Activated CD4-positive, CD25-positive, alpha-beta regulatory T cell treated with anti-CD3 and anti-CD28 coated beads, Interleukin-2, amount 50 U/mL, for 24 hours (primary cell): Measurements from ENCODE around the gene OSCP1.

Source experiments
- ATAC-seq, 2 donors: fragments of 150-1000 bp; cut with Tn5 transposase; one replicate each; pipeline ENCODE4 v1.10.0; 2021; ENCODE audit warnings: mild to moderate bottlenecking in 1 of 2, moderate library complexity in 1 of 2

Gene OSCP1

DNA sequence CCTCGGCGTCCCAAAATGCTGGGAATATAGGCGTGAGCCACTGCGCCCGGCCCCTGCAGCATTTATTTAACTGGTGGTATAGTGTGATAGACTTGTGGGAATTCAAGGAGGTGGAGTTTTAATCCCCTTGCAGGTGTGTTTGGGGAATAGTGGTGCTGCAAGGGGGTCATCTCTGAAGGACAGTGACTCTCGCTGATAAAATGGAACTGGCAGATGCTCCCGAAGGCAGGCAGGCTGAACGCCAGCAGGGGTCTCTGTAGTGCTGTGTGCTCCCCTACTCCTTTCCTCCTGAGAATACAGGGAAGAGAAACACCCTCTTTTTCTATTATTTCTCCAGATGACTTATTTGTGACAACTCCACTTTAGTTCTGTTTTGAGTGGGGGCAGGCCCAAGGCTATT is 4.0 kb downstream of the OSCP1 start:
- no peak for ATAC-seq

DNA sequence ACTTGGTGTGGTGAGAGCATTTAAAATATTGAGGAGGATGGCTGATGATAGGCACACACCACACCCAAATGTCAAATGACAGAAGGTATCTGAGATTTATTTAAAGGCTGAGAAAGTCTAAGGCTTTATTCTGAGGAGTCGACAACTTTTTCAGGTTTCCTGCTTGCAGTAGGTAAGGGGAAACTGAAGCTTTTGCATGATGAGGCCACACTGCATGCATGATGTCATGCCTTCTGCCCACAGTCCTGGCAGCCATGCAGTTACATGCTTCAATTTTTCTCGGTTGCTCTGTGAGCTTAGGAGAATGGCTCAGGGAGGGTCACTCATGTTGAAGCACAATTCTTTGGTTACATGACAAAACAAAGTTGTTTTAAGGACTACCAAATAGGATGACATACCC is 7.0 kb downstream of the OSCP1 start:
- ATAC-seq, result no peak

DNA sequence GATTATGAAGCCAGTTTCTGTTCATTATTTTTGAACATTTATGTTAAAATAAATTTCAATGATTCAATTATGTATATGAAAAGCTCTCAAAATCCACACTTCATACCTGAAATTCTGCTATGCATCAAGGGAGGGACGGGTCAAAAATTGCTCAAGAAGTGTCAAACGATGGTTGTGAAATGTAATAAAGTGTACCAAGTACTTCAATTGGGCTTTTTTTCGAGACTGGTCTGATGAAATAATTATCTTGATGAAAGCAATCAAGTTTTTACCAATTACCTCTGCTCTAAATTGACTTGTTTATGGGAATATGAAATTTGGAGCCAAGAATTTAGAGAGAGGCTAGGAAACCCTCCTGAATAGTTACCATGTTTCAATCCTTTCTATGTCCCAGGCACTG is 7.9 kb downstream of the OSCP1 start:
- no peak for ATAC-seq

DNA sequence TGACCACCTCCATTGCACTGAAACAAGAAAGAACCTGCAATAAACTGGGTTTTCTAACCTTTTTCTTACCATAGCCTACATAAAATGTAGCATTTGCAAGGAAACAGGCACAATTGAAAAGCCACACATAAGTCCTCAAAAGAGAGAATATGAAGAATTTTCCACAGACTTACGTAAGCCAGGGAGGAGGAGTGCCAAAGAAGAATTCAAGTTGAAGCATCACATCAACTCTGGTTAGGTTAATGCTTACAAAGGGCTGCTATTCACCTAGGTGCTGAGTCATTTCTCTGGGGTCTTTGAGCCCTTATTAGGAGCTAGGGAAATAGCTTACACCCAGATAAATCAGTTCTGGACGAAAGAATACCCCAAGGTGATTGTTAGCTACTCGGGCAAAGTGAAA is 9.6 kb downstream of the OSCP1 start:
- ATAC-seq, result no peak

DNA sequence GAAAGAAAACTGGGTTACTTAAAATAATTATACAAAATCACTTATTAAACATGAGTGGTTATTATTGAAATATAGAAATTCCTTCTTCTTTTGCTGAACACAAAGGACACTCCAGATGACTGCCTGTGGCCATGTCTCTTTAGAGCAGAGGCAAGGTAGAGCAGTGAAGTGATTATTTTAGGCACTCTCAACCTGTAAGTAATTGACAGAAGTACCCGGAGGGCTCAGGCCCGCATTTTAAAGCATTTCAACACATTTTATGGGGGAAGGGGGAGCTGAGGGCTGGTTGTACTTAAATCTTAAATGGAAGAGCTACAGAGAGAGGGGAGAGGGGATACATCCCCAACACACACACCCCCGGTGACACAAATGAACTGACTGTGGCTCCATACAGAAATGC is 10.2 kb downstream of the OSCP1 start:
- no peak for ATAC-seq

DNA sequence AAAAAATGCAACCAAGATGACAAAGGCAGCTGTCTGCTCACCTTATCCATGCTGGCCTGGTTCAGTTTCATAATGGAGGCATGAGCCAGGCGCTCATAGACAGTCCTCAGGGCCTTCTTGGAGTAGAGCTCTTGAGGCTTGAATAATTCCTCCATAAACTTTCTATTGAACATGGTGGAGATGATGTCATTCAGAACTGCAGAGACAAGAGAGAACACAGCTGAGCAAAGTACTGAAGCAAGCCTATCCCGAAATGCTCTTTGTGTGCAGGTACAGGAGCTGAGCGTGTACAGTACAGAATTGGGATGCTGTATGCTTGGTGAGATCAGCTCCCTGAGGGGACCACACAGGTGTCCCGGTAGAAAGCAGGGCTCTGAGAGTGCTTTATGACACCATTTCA is 11.5 kb downstream of the OSCP1 start:
- ATAC-seq, result no peak

DNA sequence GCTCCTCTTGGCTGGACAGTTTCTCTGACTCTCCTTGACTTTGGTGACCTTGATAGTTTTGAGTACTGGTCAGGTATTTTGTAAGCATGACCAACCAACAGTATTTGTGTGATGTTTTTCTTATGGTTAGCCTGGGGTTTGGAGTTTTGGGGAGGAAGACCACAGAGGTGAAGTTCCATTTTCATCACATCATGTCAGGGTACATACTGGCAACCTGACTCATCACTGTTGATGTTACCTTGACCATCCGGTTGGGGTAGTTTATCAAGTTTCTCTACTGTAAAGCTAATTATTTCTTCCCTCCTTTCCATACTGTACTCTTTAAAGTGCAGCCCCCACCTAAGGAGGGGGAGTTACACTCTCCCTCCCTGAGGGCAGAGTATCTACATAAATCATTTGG is 13.4 kb downstream of the OSCP1 start:
- no peak for ATAC-seq

DNA sequence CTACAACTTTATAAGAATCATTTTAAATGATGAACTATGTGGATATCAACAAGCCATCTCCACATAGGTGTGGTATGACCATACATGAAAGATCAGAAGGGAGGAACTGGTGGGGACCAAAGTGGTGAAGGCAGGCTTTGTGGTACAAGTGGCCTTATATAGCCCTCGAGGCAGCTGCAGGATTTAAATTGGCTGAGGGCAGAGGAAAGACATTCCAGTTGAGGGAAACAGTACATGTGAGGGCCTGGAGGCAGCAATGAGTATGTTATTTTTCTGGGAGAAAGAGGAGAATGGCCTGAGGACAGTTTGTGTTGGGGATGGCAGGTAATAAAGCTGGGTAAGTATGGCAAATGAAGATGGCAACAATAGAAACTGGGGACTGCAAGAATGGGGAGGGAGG is 17.1 kb downstream of the OSCP1 start:
- ATAC-seq, result no peak

DNA sequence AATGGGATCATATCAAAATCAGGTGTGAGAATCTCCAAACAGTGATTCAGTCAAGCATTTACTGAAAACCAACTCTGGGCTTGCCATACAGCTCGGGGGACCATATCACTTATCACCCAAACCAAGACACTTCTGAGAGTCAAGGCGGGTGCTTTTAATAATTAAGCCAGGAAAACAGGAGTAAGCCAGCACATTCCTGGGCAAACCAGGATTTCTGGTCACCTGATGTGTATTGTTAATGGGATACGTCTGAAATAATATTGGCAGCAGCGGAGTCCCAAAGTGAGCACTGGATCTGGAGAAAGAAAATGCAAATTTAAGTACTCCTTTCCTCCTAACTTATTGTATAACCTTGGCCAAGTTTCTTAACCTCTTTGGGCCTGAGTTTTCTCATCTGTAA is 17.6 kb downstream of the OSCP1 start:
- ATAC-seq, result no peak

DNA sequence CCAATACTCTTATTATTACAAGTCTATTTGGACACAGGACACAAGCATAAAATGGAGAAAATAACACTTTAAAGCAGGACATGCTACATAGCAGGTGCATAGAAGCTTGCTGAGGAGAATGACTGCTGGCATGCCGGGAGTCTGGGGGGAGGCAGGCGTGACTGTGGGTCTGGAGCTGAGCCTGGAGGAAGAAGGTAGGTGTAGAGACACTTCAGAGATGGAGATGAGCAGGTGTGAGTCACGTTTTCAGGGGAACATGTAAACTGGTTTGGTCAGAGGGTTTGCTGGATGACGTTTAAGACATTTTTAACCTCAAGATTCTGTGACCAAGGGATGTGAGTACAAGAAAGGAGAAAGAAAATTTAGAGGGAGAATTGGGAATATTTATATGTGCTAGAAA is 24.5 kb downstream of the OSCP1 start:
- peak in 1 of 2 donors; percentile 48 for ATAC-seq

DNA sequence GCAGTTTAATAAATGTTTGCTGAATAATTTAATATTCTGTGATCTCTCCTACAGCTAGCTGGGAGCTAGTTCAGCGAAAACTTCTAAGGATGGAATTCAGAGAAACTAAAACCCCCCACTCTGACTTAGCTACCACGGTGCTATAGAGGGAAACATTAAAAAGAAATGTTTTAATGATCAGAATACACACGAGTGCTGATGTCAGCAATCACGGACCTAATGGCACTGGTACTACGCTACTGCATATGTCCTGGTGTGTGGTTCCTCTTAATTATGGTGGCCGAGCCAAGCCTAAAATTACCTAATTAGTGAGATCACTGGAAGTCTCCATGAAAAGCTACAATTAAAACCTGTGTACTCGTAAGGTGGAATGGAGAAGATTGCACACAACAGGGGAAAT is 28.6 kb downstream of the OSCP1 start:
- no peak for ATAC-seq

DNA sequence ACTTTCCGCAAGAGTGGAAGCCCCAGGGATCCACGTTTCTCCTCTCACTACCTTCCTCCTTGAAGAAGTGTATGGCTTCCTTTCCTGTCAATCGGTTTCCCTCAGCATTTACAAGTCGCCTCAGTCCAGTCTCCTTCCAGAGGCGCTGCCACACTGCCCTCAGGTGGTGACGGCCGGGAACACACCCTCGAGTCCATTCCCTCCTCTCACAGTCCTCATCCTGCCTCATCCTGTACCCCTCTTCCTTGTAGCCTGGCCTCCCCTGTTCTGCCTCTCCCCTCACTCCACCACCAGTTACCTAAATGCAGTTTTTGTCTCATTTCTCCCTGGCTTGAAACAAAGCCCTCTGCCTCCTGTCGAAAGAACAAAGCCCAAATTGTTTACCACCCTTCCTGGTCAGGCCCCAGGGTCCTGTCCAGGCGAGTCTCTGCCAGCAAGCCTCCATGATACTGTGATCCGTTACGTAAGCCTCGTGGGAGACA is 29.4 kb downstream of the OSCP1 start:
- peak; percentile 95 to 96 for ATAC-seq

DNA sequence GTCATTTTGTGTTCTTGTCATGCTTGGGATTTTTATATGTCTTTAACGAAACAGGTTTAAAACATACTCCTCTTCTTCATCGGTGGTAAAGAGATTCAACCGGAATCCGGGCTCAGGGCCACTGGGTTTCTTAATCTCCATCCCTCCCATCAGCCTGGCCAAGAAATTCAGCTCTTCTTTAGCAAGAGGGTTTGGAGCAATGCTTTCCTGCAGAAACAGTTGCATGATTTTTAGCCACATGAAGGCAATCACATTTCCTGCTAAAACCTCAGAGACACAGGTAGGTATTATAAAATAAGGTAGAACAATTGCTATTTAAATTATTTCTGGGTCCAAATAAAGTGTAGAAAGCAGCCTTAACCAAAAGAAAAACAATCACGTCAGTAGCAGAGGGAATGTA is 29.8 kb downstream of the OSCP1 start:
- no peak for ATAC-seq

DNA sequence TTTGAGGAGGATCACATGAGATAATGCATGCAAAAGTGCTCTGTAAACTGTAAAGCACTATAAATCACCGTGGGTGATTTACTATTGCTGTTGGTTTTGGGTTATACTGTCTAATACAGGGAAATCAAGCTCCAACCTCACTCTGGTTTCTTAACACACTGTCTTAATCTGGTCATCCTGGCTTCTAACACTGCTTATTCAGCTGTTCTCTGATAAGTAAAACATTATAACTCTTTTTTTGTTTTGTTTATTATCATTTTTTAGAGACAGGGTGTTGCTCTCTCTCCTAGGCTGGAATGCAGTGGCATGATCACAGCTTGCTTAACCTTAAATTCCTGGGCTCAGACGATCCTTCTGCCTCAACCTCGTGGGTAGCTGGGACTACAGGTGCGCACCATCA is 30.7 kb downstream of the OSCP1 start:
- ATAC-seq, result no peak

DNA sequence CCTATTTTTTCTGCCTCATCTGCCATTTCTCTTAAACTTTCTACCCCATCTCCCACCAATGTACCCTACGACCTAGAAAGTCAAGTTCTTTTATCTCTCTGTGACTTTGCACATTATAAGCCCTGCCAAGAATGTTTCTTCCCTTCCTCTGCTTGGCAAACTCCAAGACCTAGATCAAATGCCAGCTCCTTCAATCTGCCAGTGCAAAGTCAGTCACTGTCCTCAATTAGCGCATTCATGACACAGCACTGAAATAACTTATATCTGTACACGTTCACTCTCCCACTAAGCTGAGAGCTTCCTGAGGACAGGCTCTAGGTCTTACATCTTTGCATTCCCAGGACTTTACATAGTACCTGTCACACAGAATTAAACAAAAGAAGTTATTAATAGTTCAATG is 31.1 kb downstream of the OSCP1 start:
- no peak for ATAC-seq

DNA sequence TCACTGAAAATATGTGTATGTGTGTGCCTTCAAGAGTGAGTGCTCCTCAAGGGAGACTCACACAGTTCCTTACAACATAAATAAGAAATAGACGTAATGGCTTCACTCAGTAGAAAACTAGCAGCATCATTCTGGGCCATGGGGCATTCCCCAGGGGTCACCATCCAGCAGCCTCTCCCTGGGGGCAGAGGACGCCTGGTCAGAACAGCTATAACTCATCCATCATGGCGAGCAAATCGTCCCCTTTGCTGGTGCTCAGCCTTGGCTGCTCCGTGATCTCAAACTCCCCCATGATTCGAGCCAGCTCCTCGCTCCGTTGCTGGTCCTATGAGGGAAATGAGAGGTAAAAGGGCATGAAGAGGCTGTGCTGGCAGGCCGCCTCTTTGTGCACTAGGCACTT is 32.3 kb downstream of the OSCP1 start:
- no peak for ATAC-seq

DNA sequence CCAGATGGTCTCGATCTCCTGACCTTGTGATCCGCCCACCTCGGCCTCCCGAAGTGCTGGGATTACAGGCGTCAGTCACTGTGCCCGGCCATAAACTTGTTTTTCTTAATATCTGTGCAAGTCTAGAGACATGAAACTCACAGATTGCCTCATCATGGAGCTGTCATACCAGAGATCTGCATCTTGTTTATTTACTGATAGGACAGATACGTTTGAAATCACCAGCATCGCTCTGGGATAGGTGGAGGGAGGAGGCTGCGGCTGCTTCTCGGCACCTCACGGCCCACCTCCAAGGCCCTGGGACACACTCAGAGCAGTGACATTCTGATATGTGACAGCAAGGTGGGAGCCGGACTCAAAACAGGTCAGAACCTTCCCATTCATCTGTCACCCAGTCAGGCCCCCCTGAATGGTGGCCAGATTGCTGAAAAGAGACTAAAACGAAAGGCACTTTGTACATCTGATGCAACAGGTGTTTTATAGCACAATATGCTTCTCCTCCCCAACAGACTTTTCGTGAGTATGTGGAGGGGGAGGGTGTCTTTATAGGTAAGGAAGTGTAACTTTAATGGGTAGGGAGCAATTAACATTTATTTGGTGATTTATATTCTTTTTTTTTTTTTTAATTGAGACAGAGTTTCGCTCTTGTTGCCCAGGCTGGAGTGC is 34.5 kb downstream of the OSCP1 start:
- no peak for ATAC-seq

DNA sequence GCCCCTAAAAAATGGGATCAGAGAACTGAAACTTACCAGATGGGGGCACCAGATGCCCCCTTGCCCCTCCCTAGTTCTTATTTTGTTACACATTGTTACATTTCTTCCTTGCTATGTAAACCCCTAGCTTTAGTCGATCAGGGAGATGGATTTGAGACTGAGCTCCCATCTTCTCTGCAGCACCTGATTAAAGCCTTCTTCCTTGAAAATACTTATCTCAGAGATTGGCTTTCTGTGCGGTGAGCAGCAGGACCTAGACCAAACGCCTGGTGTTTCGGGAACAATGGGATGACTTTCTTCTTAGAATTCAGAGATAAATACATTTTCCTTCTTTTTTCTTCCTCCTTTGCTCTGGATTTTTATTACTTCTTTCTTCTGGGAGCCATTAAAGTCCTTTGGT is 35.9 kb downstream of the OSCP1 start:
- no peak for ATAC-seq

DNA sequence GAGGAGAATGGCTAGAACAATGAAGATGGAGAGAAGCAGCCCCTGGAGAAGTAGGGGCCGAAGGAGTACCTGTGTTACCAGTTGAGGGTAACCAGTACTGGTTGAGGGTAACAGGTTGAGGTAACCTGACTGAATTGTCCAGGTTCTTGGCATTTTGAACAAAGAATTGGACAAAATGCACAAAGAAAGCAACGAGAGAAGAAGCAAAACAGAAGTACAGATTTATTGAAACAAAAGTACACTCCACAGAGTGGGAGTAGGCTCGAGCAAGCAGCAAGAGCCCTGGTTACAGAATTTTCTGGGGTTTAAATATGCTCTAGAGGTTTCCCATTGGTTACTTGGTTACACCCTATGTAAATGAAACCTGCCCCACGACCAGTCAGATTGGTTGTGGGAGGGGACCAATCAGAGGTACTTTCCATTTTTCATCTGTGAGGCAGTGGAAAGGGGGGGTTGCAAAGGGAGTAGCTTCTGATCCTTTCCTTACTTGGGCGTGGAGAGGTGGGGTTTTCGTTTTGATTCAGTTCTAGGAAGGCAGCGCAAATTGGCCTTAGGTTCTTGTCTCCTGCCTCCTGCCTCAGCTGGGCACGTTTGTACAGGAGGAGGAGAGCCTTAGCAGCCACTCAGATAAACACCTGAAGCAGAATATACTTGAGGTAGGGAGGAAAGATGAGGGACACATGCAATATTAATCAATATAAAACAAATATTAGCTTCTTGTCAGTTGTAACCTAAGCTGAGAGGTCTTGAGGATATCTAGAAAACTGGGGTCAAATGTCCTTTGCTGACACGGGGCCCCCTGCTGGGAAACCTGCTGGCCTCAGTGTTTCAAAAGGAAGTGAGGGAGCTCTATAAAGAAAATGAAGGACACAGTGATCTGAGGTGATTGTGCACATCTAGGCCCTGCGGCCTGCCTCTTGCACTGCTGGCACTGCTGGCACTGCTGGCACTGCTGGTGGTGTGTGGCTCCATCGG is 38.3 kb downstream of the OSCP1 start:
- ATAC-seq, result peak; percentile 90 to 95

DNA sequence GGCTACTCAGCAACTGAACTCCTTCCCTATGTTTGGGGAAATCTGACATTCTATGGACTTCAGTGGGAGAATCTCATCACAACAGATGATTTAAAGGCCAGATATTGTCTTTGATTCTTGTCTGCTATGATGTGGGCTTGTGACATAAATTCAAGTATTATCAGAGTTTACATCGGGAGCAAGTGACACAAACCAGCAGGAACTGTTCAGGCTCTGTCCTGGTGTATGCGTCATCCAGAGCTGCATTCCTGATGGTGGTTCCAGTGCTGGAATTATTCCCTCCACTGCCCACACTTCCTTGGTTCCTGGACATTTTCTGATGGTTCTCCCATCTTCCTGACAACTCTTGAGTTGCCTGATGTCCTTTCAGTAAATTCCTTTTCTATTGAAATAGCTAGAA is 41.8 kb downstream of the OSCP1 start:
- ATAC-seq, result no peak

DNA sequence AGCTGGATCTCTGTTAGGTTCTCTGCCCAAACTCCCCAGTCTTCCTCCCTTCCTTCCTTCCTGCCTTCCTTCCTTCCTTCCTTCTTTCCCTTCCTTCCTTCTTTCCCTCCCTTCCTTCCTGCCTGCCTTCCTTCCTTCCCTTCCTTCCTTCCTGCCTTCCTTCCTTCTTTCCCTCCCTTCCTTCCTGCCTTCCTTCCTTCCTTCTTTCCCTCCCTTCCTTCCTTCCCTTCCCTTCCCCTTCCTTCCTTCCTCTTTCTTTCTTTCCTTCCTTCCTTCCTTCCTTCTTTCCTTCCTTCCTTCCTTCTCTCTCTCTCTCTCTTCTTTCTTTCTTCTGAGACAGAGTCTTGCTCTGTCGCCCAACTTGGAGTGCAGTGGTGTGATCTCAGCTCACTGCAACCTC is 43.8 kb downstream of the OSCP1 start:
- ATAC-seq, result no peak

DNA sequence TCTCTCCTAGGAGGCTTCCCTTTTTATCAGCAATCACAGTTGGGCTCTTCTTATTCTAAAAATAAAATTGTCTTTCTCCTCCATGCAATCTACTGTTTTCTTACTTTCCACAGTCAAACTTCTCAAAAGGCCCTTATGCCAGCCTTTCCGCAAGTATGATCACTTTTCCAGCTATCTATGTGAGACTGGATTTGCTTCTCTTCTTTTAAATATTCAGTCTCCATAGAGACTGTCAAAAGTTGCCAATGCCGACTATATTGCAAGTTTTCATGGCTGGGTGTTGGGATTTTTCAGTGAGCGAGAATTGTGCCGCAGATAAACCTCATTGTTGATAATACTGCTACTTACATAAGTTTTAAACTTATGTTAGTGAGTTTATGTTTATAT is 47.8 kb downstream of the OSCP1 start:
- no peak for ATAC-seq

DNA sequence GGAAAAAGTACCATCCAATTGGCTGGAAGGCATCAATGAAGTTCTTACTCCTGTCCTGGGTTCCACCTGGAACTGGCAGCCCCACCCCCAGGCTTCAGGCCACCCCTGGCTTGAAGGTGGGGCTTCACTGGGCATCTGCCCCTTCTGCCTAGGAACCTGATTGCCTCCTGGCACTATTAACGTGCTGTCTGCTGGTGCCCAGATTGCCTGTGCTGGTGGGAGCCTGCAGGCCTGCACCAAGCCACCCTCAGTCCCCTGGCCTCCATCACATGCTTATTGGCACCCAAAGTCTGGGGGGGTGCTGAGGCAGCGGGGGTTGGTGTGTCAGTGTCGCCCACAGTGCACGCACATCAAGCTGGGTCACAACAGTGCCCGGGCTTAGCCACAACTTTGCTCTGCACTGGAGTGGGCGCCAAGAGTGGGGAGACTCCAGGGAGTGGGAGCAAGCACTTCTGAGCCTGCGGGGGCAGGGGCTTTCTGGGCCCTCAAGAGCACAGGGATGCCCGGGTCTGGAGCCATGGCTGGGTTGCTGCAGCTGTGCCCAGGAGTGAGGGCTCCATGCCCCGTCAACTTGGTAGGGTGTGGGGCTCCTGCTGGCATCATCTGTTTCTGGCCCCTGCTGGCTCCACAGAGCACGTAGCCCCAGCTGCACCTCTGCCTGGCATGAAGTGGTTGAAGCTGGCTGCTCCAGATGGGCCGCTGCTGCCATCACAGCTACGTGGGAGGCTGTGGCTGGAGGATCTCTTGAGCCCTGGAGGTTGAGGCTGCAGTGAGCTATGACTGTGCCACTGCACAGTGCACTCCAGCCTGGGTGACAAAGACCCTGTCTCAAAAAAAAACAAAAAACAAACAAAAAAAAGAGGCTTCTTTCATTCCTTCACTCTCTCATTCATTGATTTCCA is 48.4 kb downstream of the OSCP1 start:
- no peak for ATAC-seq
